HG03432 (cell line): Measurements from ENCODE around the gene QRFP.

Experiments used
- ATAC-seq: cut with Tn5 transposase; IDR thresholded peaks from one replicate; pipeline ENCODE4 v1.9.1; 2021; ENCODE audit warnings: mild to moderate bottlenecking, moderate library complexity; ENCODE audit not compliant: unreplicated experiment

The QRFP gene

GRCh38 chr9:130934246-130934645, 37.6 kb upstream of the QRFP start:
- no peak for ATAC-seq

- ATAC-seq: no peak
Measured at GRCh38 chr9:130933114-130934046, 36.8 kb upstream of the QRFP start.

- ATAC-seq: no peak
Measured at GRCh38 chr9:130932255-130933079, 35.9 kb upstream of the QRFP start.

- peak; percentile 55 for ATAC-seq
Measured at GRCh38 chr9:130931508-130932254, 35.1 kb upstream of the QRFP start.

GRCh38 chr9:130930804-130931349, 34.3 kb upstream of the QRFP start:
- no peak for ATAC-seq

- no peak for ATAC-seq
Measured at GRCh38 chr9:130930132-130930803, 33.7 kb upstream of the QRFP start.

- ATAC-seq: no peak
Measured at GRCh38 chr9:130929571-130930038, 33.0 kb upstream of the QRFP start.

- ATAC-seq: no peak
Measured at GRCh38 chr9:130927995-130928900, 31.6 kb upstream of the QRFP start.

GRCh38 chr9:130927338-130927737, 30.7 kb upstream of the QRFP start:
- ATAC-seq: no peak

- no peak for ATAC-seq
Measured at GRCh38 chr9:130925050-130925678, 28.6 kb upstream of the QRFP start.

GRCh38 chr9:130924448-130924788, 27.8 kb upstream of the QRFP start:
- no peak for ATAC-seq

GRCh38 chr9:130923611-130924447, 27.2 kb upstream of the QRFP start:
- ATAC-seq: no peak

- no peak for ATAC-seq
Measured at GRCh38 chr9:130922893-130923610, 26.4 kb upstream of the QRFP start.

- no peak for ATAC-seq
Measured at GRCh38 chr9:130921989-130922892, 25.6 kb upstream of the QRFP start.

GRCh38 chr9:130921300-130921988, 24.8 kb upstream of the QRFP start:
- no peak for ATAC-seq
